GM19239 (cell line): ENCODE measurements around the gene IMPG1.
"Not testable (repeated sequence)": the region's sequence is repeated elsewhere in the genome, so short reads cannot be mapped to it uniquely, and the experiment has no call there.

ENCODE experiments used
- DNase-seq: peaks from one replicate; pipeline ENCODE4 v3.0.0; 2011; ENCODE audit warnings: low spot score; ENCODE audit not compliant: insufficient read length
- FAIRE-seq: peaks from 2 replicates; lab custom pipeline; 2011; peaks lifted over from hg19 to GRCh38; lab: Jason Lieb, UNC

Gene IMPG1

DNA sequence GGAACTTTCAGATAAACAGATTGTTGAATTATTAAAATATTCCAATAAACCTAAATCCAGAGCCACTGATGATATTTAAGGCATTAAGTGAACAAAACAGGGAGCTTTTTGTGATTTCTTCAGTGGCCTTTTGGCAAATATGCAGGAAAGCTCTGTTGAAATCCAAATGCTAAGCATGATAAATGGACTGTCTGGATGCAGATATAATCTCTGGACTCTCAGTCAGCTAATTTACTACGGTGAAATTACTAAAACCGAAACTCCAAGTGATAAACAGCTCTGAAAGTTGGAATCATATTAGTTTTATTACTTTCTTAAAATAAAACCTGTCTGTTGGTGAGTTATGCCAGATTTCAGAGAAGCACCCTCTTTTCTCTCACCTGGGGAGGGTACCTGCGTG lies 120.3 kb downstream of the IMPG1 start:
- DNase-seq: no peak
- FAIRE-seq: no peak

DNA sequence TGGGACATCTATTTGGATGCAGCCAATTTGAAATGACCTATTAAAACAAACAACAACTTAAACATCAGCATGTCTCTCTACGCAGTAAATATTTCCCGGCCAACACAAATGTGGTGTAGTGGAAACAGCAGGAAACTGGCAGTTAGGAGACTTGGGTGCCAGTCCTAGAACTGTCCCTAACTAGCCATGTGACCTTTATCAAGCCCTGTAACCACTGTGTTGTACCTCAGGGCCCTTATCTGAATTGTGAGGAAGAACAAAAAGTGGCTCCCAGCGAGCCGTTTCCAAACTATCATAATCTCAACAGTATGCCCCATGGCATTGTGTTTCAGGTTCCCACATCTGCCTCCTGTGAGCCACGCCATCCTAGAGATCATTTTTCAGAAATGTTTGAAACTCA lies 124.5 kb downstream of the IMPG1 start:
- no peak for FAIRE-seq

DNA sequence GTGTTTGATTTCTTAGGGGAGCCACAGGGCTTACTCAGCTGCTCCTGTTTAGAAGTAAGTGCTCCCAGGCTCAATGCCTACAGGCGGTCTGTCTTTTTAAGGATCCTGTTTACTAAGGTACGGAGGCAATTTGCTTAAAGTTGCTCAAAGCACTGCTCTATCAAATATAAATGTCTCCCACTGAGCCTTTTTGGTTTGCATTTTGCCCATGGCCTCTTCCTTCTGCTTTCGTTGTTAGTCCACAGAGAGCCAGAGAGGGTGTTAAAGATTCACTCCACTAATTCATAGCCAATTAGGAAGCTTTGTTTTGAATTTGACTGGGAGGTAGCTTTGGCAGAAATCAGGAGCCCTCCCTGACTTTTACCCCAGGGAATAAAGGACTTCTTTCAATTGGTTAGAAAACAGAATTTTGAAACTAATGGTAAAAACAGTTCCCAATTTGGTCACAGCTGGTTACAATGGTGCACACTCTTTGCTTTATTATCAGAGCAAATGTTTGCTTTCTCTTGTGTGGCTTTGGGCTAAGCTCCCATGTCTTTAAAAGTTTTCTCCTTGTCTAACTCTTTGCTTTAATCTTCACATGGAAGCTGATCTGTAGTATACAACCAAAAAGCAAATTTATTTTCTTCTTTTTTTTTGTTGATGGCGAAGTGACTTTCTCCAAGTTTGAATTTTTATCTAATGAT lies 126.2 kb downstream of the IMPG1 start:
- FAIRE-seq: peak; percentile 47

More for the DNA sequence above, 124.5 kb downstream of the IMPG1 start:
- DNase-seq: no peak

GRCh38 chr6:75943381-75943780 lies 129.1 kb downstream of the IMPG1 start:
- DNase-seq (no peak), FAIRE-seq (no peak)

More for the DNA sequence above, 126.2 kb downstream of the IMPG1 start:
- no peak for DNase-seq

DNA sequence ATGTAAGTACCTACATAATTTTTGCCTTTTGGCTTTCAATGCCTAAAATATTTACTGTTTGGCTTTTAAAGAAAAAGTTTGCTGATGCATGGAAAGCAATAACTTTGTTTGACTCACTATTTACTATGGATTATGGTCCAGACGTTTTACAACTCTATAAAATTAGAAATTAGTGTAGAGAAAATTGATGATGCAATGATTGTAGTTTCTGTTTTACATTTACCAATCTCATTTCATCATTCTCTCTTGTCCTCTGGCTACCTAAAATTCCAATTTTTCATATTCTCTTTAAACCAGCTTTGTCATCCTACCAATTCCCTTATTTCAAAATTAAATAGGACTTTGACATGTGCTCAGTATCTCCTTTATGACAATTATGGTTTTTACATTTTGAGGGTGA lies 131.0 kb downstream of the IMPG1 start:
- FAIRE-seq (no peak), DNase-seq (no peak)

DNA sequence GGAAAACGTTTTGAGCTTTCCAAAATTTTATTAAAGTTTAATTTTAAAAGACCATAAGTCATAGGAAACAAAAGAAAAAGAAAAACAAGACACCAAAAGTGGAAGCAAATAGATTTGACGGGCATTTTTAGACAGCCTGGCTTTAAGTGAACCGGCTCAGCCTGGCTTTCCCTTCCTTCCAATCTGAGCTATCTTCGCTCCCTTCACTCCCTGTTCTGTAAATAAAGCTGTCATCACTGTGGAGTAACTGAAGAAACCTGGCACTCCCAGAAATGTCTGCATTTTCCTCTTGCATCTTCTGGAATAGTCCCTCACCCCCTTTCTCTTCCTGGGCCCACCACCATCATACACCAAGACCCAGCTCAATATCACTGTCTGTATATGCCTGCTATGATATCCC lies 131.9 kb downstream of the IMPG1 start:
- DNase-seq: no peak
- no peak for FAIRE-seq

DNA sequence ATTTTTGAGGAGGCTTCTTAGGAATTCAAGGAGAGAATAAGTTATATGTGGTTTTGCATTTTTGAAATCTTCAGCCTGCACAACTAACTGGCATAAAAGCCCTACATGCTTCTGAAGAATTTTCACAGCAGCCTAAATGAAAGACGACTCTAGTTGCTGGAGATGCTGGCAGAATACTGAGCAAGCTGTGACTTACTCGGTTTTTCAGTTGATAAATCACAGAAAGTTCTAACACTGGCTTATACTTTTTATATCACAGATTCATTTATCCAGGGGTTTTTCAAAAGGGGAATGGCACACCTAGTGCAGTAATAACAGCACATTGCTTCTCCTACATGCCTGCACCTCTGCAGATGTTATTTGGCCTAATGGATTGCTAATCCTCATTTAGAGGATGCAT lies 134.6 kb downstream of the IMPG1 start:
- FAIRE-seq (no peak), DNase-seq (no peak)

DNA sequence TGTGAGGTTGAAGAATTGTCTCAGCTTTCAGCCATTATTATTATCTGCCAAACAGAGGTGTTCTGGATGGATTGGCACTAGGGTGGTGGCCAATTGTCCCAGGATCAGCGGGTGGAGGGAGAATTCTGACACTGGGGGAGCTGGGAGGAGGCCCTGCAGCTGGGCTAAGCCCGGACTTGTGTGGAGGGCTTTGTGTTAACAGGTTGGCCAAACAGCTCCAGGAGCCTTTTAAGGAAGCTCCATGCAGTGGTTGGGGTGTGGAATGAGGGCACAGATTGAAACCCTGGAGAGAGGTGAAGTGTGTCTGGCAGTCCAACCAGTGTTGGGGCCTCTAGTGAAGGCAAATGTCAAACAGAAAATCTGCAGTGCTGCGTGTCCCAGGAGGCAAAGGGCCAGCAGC lies 135.8 kb downstream of the IMPG1 start:
- FAIRE-seq (no peak), DNase-seq (no peak)

DNA sequence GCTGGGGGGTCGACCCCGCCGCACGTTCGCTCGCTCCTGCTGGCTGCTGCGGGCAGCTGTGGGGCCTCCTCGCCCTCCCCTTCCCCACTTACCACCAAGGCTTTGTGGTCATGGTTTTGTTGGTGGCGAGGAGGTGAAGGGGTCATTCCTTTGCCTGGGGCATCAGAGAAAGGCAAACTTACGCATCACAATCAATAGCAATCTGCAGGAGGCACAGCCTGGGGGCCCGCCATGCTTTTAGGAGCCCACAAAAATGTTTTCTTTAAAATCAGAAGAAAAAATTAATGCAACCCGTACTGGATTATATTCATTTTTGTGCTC lies 137.0 kb downstream of the IMPG1 start:
- FAIRE-seq (no peak), DNase-seq (no peak)

DNA sequence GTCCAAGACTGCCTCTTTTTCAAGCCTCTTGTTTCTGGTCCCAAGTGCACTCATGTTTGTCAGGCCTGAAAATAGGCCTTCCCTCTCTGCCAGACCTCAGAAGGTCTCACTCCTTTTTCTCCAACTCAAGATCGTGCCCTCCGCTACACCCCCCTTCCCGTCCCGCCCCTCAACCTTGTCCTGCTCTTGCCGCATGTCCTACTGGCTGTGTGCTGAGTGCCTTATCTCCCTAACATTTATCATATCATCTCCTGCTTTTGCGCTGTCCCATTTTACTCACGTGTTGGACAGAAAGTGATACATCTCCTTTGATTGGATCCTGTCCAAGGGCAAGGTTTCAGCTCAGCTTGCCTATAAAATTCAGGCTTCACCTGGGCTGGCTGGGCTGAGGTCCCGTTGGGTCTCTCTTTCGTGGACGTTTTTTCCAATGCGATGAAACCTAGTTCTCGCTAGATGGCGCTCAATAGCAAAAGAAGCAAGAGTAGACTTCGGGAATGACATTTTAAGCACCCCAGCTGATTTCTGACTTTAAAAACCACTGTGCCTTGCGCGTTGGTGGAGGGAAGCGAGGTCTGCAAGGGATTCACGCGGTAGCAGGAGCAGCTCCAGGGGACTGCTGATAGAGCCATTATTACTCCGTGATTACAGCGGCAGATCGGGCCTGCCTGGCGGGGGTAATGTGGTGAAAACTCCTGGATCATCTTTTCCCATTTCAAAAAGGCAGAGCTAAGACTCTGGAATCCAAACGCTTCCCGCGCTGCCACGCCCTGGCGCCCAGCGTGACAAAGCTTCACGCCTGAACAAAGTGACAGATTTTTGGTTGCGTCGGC lies 137.6 kb downstream of the IMPG1 start:
- FAIRE-seq (peak; percentile 96), DNase-seq (peak; percentile 43)

- no peak for DNase-seq
- FAIRE-seq: no peak
Measured at GRCh38 chr6:75933387-75933975, 139.0 kb downstream of the IMPG1 start.

DNA sequence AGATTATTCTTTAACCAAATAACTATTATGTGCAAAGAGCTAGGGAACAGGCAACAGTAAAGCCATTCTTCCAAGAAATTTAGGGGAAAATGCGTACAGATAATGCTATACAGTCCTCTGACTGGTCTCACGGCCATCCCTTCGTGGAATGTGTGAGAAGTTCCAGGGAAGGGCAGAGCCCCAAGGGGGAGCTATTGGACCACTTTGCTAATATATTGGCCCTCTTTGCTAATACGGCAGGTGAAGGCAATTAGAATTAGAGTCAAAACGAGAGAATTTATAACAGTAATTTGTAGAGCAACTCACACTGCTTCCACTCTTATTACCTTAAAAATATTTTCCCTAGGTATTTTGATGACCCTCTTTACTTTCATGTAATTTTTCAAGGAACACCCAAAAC lies 140.4 kb downstream of the IMPG1 start:
- DNase-seq (no peak), FAIRE-seq (no peak)

DNA sequence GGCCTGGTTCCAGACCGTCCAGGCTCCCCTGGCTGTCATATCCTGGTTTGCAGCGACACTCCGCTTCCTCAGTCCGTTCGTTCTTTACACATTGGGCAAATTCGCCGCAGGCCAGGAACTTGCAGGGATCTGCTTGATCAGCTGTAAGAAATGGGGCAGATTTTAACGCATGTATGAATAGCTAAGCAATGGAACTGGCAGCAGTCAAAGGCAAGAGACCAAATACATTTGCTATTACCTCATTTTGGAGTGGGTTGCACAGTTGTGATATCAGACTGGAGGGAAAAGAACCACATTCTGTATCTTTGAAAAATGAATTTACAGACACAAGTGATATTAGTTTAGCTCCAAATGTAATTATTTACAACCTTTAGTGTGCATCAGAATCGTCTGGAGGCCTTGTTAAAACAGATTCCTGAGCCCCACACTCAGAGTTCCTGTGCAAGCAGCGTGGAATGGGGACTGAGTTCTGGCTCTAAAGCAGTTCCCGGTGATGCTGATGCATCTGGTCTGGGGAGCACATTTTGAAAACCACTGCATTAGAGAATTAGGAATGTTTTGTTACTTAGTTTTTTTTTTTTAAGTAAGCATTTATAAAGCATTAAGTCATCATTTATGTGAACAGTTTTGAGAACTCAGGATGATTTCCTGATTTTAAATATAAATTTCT lies 141.3 kb downstream of the IMPG1 start:
- FAIRE-seq (no peak), DNase-seq (no peak)

DNA sequence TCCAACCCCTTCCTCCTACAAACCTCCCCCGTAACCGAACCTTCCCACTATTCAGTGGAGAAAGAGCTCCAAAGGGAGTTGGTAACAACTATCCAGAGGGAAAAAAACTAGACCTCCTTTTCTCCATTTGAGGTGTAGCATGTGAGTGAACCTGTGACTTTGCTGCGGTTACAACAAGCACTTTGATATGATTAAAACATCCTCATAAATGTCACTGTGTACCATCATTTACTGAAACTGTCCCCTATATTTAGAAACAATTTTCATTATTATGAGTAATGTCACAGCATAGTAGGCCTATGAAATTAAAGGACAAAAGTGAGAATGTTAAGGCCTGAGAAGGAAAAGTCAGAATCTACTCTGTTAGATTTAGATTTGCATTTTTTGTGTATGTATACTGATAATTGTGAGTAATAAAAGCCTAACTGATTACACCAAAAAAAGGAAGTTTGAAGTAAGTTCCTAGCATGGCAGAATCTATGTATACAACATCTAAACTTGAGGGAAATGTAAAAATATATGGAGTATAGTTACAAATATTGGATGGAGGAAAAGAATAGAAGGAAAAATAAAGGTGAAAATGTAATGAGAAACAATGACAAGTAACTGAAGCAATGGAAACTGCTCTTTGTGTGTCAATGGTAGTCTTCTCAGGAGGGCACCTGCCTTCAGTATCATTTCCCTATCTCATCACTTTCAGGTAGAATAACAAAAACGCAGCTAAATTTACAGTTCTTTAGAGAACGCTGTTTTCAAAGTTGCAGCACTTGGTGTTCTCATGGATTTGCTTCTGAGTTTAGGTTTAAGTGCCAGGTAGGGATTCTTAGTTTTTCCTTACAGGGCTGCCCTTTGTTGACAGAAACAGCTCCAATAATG lies 145.9 kb downstream of the IMPG1 start:
- no peak for FAIRE-seq

GRCh38 chr6:75922226-75922625 lies 150.2 kb downstream of the IMPG1 start:
- no peak for FAIRE-seq

More for the DNA sequence above, 145.9 kb downstream of the IMPG1 start:
- no peak for DNase-seq

GRCh38 chr6:75913040-75913439 lies 159.4 kb downstream of the IMPG1 start:
- DNase-seq (no peak), FAIRE-seq (no peak)

More at GRCh38 chr6:75922226-75922625, 150.2 kb downstream of the IMPG1 start:
- DNase-seq: no peak

- DNase-seq: no peak
- FAIRE-seq: no peak
Measured at GRCh38 chr6:75907444-75907843, 165.0 kb downstream of the IMPG1 start.

DNA sequence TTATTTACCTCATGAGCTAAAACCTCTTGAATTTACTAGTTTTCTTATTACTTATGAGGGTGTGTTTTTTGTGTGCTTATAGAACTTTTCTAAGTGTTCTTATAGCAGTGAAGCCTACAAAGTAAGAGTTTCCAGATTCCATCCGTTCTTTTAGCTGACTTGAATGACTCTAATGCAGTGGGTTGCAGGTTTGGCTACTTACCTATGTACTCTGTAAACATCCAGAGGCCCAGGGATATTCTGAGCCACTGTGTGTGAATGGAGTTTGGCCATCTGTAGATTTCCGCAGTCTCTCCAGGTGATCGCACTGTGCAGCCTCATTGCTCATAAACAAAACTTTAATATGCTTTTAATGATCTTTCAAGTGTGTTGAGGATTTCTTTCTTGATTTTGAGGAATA lies 165.6 kb downstream of the IMPG1 start:
- FAIRE-seq (no peak), DNase-seq (no peak)

GRCh38 chr6:75905129-75905528 lies 167.3 kb downstream of the IMPG1 start:
- FAIRE-seq, DNase-seq: not testable (repeated sequence)

DNA sequence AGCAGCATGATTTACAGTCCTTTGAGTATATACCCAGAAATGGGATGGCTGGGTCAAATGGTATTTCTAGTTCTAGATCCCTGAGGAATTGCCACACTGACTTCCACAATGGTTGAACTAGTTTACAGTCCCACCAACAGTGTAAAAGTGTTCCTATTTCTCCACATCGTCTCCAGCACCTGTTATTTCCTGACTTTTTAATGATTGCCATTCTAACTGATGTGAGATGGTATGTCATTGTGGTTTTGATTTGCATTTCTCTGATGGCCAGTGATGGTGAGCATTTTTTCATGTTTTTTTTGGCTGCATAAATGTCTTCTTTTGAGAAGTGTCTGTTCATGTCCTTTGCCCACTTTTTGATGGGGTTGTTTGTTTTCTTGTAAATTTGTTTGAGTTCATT lies 172.2 kb downstream of the IMPG1 start:
- not testable (repeated sequence) for DNase-seq, FAIRE-seq
